GM21447 (cell line): ENCODE results near the gene VGLL4.

Source experiments
- ATAC-seq: cut with Tn5 transposase; IDR thresholded peaks from one replicate; pipeline ENCODE4 v1.9.1; 2021; ENCODE audit not compliant: unreplicated experiment

VGLL4 gene

GRCh38 chr3:11553436-11554235 is 90.1 kb downstream of the VGLL4 start:
- no peak for ATAC-seq

- no peak for ATAC-seq
These were observed 91.1 kb downstream of the VGLL4 start for GRCh38 chr3:11552289-11553264.

DNA sequence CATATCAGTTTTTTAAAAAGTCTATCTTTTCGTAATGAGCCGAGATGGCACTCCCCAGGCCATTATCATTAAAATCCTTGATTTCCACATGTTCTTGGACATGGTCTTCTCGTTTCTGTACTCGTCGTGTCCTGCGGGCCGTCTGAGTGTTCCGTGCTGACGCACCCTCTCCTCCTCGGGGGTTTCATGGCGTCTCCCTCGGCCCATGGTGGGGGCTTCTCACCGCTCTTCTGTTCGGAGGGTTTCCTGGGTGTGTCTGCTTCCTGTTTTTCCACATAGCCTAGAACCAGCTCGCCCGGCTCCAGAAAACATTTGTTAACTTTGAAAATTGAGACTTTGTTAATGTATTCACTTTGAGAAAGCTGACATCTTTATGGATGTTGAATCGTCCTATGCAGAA is 92.7 kb downstream of the VGLL4 start:
- no peak for ATAC-seq

DNA sequence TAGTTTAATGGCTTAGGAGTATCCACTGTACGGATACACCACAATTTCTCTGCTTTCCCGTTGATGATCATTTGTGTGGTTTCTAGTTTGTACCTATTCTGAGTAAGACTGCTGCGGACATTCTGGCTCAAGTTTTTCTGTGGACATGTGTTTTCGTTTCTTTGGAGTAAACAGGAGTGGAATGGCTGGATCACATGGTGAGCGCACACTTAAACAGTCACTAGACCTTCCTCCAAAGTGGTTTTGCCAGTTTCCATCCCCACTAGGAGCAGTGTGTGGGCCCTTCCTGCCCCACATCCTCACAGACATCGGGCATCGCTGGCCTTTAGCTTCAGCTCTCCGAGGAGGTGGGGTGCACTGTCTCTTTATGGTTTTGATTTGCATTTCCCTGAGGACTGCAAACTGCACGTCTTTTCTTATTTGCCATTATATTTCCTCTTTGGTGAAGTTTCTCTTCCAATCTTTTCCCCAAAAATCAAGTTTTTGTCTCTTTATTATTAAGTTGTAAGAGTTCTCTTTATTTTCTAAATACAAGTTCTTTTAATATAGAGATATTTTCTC is 94.1 kb downstream of the VGLL4 start:
- no peak for ATAC-seq

DNA sequence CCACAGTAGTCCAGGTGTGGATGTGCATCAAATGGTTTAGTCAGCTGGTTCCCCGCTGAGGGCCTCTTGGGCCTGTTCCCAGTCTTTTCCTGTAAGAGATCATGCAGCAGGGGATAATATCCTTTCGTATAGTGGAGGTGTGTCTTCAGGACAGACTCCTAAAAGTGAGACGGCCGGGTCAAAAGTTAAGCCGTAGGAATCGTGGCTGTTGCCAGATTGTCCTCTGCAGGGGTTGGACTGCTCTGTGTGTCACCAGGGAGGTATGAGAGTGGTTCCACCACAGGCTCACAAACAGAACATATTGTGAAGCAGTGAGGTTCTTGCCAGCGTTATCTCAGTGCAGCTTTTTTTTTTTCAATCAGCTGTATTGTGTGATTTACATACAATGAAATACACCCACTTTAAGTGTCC is 95.0 kb downstream of the VGLL4 start:
- no peak for ATAC-seq

GRCh38 chr3:11547498-11547897 is 96.2 kb downstream of the VGLL4 start:
- no peak for ATAC-seq

DNA sequence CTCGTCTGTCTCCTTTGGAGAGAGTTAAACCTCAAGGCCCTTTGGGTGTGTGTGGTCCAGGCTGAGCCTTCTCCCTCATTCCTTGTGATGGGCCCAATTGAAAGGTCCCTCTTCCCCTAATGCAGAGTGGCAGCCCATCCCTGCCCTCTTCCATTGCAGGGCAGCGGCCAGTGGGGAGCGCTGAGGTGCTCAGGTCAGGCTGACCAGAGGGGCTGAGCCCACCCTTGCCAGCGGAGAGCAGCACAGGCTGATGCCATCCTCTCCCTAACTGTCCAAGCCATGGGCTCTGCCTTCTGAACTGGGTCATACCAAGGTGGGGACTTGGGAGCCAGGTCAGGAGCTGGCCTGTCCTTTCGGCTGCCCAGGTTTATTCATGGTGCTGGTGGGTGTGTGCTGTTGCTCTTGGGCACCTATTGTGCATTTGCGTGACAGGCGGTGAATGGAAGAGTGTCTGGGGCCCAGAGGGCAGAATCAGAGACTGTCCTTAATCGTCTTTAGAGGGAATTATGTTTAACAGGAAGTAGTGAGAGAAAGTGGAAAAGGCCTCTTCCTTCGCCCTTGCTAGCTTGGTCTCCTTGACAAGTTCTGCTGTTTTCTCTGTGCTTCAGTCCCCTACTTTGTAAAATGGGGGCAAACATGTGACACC is 96.9 kb downstream of the VGLL4 start:
- ATAC-seq, result no peak

GRCh38 chr3:11545186-11545851 is 98.4 kb downstream of the VGLL4 start:
- ATAC-seq, result no peak

DNA sequence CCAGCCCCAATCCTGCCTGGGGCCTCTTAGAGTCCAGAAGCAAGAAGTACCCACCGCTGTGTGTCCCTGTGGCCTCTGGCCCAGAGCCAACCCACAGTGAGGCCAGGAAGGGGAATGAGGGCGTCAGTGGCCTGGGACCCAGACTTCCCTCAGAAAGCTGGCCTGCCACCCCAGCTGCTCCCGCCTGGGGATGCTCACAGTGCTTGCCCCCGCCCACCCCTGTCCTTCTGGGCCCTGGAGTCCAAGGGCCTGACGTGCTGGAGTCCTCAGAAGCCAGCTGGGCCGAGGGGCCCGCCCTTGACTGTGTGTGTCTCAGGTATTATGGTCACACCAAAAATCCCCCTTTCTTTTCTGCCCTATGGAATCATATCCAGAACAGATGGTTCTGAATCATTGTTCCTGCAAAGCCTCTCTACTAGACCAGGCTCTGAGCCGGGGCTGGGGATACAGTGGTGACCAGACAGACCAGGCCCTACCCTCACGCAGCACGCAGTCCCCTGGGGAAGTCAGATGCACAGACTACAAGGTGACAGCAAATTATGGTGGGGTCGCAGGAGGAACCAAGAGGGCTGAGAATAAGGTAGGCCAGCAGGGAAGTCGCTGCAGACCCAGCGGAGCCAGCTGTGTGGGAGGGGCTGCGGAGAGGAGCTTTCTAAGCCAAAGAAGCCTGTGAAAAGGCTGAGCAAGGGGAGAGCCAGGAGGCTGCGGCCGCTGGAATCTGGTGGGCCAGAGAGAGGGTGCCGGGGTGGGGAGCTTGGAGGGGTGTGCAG is 99.1 kb downstream of the VGLL4 start:
- no peak for ATAC-seq

- ATAC-seq, result no peak
These were observed 99.7 kb downstream of the VGLL4 start for GRCh38 chr3:11543948-11544387.

DNA sequence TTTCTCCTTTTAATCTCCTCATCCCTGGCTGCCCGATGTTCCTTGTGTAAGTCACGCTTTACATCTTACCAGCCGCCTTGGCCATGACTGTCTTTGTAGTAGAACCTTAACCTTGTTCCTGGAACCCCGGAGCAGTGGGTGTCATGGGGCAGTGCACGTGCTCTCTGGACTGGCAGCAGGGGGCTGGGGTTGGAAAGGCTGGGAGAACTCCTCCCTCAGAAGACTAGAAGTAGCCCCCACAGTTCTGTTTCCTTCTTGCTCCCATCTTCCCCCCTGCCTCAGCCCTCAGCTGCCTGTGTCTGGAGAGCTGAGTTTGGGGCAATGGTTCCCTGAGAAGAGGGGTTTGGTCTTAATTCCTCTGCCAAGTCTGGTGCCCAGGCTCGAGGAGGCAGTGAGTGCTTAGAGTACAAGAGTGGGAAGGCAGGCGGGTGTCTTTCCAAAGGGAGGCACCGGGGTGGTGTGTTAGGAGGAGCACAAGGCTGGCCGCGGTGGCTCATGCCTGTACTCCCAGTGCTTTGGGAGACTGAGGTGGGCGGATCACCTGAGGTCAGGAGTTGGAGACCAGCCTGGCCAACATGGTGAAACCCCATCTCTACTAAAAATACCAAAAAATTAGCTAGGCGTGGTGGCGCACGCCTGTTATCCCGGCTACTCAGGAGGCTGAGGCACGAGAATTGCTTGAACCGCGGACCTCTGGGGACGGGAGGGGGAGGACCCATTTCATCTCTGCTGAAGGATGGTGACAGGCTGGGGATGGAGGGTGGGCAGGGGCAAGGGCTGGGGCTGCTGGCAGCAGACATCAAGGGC is 100.4 kb downstream of the VGLL4 start:
- no peak for ATAC-seq

- no peak for ATAC-seq
These were observed 101.2 kb downstream of the VGLL4 start for GRCh38 chr3:11542551-11542950.

DNA sequence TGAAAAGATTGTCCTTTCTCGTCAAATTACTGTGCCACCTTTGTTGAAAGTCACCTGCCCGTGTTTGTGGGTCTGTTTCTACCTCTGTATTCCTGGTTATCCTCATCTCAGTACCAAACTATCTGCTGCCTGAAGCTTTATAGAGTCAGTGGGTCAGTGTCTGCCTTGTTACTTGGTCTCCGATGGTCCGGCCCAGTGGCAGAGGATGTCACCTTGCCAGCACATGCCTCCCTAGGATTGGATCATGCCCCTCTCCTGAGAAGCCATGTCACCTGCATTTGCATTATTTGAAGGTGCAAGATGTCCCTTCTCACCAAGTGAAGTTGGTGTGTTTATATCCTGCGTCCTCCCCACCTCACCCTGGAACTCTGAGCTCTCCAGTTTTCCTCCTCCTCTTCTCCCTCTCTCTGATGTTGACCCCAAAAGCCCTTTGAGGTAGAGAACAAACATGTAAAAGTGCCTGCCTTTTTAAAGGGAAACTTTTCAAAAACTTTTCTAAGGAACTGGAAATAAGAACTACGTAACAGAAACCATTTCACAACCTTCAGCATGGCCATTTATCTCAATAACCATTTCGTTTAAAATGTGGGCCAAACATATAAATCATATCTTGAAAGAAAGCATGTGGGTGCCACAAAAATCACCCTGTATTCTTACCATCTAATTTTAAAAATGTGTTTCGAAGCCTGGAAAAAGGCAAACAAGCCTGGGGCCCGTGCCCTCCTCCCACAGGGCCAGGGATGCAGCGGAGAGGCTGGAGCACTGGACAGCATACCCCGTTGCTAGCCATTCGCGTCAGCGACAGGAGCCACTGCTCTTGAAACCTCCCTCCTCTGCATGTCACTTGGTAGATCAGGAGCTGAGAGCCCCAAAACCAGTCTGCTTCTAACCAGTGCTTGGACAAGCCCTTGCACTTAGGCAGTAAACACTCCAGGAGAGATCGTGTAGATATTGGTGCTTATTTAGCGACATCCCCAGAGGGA is 102.1 kb downstream of the VGLL4 start:
- no peak for ATAC-seq

DNA sequence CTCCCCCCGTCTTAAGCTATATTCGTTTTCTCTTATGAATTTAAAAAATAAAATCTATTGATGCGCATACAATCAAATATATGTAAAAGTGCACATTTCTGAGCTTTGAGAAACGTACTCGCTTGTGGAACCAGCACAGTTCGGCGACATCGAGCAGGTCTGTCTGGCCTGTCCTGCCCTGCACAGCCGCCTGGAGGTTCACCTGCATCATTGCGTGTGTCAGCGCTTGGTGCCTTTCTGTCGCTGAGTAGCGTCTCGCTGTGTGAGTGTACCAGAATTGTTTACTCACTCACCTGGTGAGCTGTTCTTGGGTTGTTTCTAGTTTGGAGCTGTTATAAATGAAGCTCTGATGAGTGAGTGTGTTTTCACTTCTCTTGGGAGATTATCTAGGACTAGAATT is 104.0 kb downstream of the VGLL4 start:
- ATAC-seq, result no peak

GRCh38 chr3:11539218-11539617 is 104.5 kb downstream of the VGLL4 start:
- no peak for ATAC-seq

GRCh38 chr3:11538581-11538980 is 105.1 kb downstream of the VGLL4 start:
- ATAC-seq, result no peak

DNA sequence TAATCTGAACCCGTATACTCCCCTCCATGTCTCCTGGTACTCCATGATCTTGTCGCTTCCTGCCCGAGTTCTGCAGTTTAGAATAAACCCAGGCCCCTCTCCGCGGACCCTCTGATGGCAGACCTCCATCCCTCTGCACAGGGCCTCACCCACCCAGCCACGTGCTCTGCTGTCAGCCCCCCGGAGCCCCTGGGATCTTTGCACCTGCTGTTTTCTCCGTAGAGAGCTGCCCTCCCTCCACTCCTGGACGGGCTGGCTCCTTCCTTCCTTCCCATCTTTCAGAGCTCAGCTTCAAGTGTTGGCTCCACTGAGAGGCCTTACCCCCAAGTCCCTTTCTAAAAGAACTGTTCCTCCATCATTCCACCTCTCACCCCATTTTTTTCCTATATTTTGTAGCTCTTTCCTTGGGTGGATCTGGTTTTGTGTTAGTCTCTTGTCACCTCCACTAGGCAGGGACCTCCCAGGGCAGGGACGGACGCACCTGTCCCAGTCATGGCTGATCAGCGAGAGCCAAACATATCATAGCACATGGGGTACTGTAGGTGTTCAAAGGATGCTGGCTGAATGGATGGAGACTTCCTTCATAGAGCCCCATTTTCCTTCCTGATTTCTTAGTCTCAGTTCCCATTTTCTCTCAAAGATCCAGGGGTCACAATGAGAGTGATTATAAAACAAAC is 106.6 kb downstream of the VGLL4 start:
- ATAC-seq, result no peak
